ENCODE data around the gene TSPAN4. TPM values are rescaled to one million over a fixed set of nuclear protein-coding genes. Genes with fewer than 3 reads are reported as not detected.
A peak's percentile ranks its signal among the peaks of the same experiment; 100 is the strongest.

TSPAN4 gene
- total and polyA plus RNA-seq, 9 of the 15 experiments (the other 6 are each of a cell fraction or from before 2014, with no cell fraction given): 0.07 to 31.0 (median 15.7) TPM

GRCh38 chr11:833114-833791 lies 9.4 kb upstream of the TSPAN4 start (continued):
- TF ChIP-seq, protein P1, sequence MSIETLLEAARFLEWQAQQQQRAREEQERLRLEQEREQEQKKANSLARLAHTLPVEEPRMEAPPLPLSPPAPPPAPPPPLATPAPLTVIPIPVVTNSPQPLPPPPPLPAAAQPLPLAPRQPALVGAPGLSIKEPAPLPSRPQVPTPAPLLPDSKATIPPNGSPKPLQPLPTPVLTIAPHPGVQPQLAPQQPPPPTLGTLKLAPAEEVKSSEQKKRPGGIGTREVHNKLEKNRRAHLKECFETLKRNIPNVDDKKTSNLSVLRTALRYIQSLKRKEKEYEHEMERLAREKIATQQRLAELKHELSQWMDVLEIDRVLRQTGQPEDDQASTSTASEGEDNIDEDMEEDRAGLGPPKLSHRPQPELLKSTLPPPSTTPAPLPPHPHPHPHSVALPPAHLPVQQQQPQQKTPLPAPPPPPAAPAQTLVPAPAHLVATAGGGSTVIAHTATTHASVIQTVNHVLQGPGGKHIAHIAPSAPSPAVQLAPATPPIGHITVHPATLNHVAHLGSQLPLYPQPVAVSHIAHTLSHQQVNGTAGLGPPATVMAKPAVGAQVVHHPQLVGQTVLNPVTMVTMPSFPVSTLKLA (conservative IDR thresholded peaks at IDR 0.05): peak in 1 of 2 experiments; percentile 55; a peak in 3 of 4 replicates
- TF ChIP-seq SETDB1 (IDR thresholded peaks at IDR 0.05; ENCODE audit: low read length) (no peak), FIP1L1 (IDR thresholded peaks at IDR 0.05; ENCODE audit: low read depth, low read length, poor library complexity, severe bottlenecking) (peak; percentile 37), MECOM (CRISPR knock-in tag; IDR thresholded peaks at IDR 0.05) (no peak), FOXK1 (CRISPR knock-in tag; IDR thresholded peaks at IDR 0.05; ENCODE audit: borderline replicate concordance) (no peak), NR2C2 (CRISPR knock-in tag; IDR thresholded peaks at IDR 0.05) (no peak), NR2C2 (tag; IDR thresholded peaks at IDR 0.05) (0 out of 2 replicates have a peak, but pooled peaks have one; percentile 44), CCAR2 (IDR thresholded peaks at IDR 0.05; ENCODE audit: low read depth, low read length) (no peak), RB1 (IDR thresholded peaks at IDR 0.05; ENCODE audit: low read depth) (peak; percentile 66; the same call in 1 of the 2 replicates), MXD1 (CRISPR knock-in tag; IDR thresholded peaks at IDR 0.05; ENCODE audit: borderline replicate concordance, poor library complexity, severe bottlenecking) (peak; percentile 59), TBP (optimal IDR thresholded peaks at IDR 0.05; ENCODE audit: low read depth, low read length) (peak; percentile 27)
- TF ChIP-seq, protein P2, sequence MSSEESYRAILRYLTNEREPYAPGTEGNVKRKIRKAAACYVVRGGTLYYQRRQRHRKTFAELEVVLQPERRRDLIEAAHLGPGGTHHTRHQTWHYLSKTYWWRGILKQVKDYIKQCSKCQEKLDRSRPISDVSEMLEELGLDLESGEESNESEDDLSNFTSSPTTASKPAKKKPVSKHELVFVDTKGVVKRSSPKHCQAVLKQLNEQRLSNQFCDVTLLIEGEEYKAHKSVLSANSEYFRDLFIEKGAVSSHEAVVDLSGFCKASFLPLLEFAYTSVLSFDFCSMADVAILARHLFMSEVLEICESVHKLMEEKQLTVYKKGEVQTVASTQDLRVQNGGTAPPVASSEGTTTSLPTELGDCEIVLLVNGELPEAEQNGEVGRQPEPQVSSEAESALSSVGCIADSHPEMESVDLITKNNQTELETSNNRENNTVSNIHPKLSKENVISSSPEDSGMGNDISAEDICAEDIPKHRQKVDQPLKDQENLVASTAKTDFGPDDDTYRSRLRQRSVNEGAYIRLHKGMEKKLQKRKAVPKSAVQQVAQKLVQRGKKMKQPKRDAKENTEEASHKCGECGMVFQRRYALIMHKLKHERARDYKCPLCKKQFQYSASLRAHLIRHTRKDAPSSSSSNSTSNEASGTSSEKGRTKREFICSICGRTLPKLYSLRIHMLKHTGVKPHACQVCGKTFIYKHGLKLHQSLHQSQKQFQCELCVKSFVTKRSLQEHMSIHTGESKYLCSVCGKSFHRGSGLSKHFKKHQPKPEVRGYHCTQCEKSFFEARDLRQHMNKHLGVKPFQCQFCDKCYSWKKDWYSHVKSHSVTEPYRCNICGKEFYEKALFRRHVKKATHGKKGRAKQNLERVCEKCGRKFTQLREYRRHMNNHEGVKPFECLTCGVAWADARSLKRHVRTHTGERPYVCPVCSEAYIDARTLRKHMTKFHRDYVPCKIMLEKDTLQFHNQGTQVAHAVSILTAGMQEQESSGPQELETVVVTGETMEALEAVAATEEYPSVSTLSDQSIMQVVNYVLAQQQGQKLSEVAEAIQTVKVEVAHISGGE (CRISPR knock-in tag; IDR thresholded peaks at IDR 0.05): peak in 1 of 3 experiments; percentile 77; a peak in 2 of 6 replicates

All from K562 (cell line).